WTC11 (cell line): ENCODE measurements around the gene C11orf71. TPM values are rescaled to one million over a fixed set of nuclear protein-coding genes. Genes with fewer than 3 reads are reported as not detected.
A peak's percentile ranks its signal among the peaks of the same experiment; 100 is the strongest.

Experiments
- ATAC-seq: fragments of 200-7000 bp; cut with Tn5 transposase; 2 replicates; pipeline ENCODE4 v1.10.0; 2021; ENCODE audit warnings: mild to moderate bottlenecking, moderate library complexity
- CTCF ChIA-PET: fragments of 300-600 bp; sonication (Branson Sonifier 250); formaldehyde crosslinking; loops from one replicate; lab custom pipeline; 2021; ENCODE audit warnings: antibody characterized with exemption; lab: Charles Lee
- POLR2A ChIA-PET: fragments of 350-600 bp; sonication (Branson Sonifier 250); formaldehyde crosslinking; loops from one replicate; lab custom pipeline; 2021; ENCODE audit warnings: antibody characterized with exemption; lab: Charles Lee
- DNase-seq: peaks from one replicate; pipeline ENCODE4 v3.0.0; 2021; ENCODE audit warnings: low spot score
- H3K27ac Mint-ChIP-seq: 2 replicates; pipeline ENCODE4 v1.8.0; 2021; ENCODE audit warnings: mixed read lengths
- H3K27me3 Mint-ChIP-seq: 2 replicates; pipeline ENCODE4 v1.8.0; 2021; ENCODE audit warnings: low read depth, mild to moderate bottlenecking, moderate library complexity, mixed read lengths
- H3K36me3 Mint-ChIP-seq: 2 replicates; pipeline ENCODE4 v1.8.0; 2021; ENCODE audit warnings: mixed read lengths
- H3K4me1 Mint-ChIP-seq: 2 replicates; pipeline ENCODE4 v1.8.0; 2022; ENCODE audit warnings: mixed read lengths
- H3K4me3 Mint-ChIP-seq: 2 replicates; pipeline ENCODE4 v1.8.0; 2021; ENCODE audit warnings: mild to moderate bottlenecking, moderate library complexity, mixed read lengths
- H3K9me3 Mint-ChIP-seq: 2 replicates; pipeline ENCODE4 v1.8.0; 2021; ENCODE audit warnings: mixed read lengths
- ATF6 ChIP-seq: sonication (generic); formaldehyde crosslinking; IDR thresholded peaks from 2 replicates; pipeline ENCODE4 v1.8.1; 2023; ENCODE audit warnings: mild to moderate bottlenecking, missing genetic modification reagents
- CREM ChIP-seq: sonication (generic); formaldehyde crosslinking; IDR thresholded peaks from 2 replicates; pipeline ENCODE4 v1.8.1; 2022; ENCODE audit warnings: mild to moderate bottlenecking, missing genetic modification reagents, moderate library complexity
- ELF4 ChIP-seq: sonication (generic); formaldehyde crosslinking; IDR thresholded peaks from 2 replicates; pipeline ENCODE4 v1.8.1; 2022; ENCODE audit warnings: low read depth, mild to moderate bottlenecking, moderate library complexity, missing genetic modification reagents
- ESRRA ChIP-seq: sonication (generic); formaldehyde crosslinking; IDR thresholded peaks from 2 replicates; pipeline ENCODE4 v1.8.1; 2022; ENCODE audit warnings: mild to moderate bottlenecking, missing genetic modification reagents, borderline replicate concordance
- FOXJ3 ChIP-seq: sonication (generic); formaldehyde crosslinking; IDR thresholded peaks from 2 replicates; pipeline ENCODE4 v1.9.0; 2021; ENCODE audit warnings: missing genetic modification reagents, mild to moderate bottlenecking, borderline replicate concordance
- FOXK1 ChIP-seq: sonication (generic); formaldehyde crosslinking; IDR thresholded peaks from 2 replicates; pipeline ENCODE4 v1.8.0; 2022; ENCODE audit warnings: mild to moderate bottlenecking, moderate library complexity, missing genetic modification reagents
- FOXP1 ChIP-seq: sonication (generic); formaldehyde crosslinking; IDR thresholded peaks from 2 replicates; pipeline ENCODE4 v1.8.0; 2022; ENCODE audit warnings: missing genetic modification reagents, mild to moderate bottlenecking, moderate library complexity, borderline replicate concordance
- GABPB1 ChIP-seq: sonication (generic); formaldehyde crosslinking; IDR thresholded peaks from 2 replicates; pipeline ENCODE4 v1.8.1; 2023; ENCODE audit warnings: mild to moderate bottlenecking, missing genetic modification reagents
- IRF1 ChIP-seq: sonication (generic); formaldehyde crosslinking; IDR thresholded peaks from 2 replicates; pipeline ENCODE4 v1.8.0; 2023; ENCODE audit warnings: missing genetic modification reagents
- KAT7 ChIP-seq: sonication (generic); formaldehyde crosslinking; IDR thresholded peaks from 2 replicates; pipeline ENCODE4 v1.8.1; 2023; ENCODE audit warnings: missing genetic modification reagents, mild to moderate bottlenecking, borderline replicate concordance
- MLX ChIP-seq: sonication (generic); formaldehyde crosslinking; IDR thresholded peaks from 2 replicates; pipeline ENCODE4 v1.8.1; 2023; ENCODE audit warnings: mild to moderate bottlenecking, missing genetic modification reagents, moderate library complexity
- MYBL2 ChIP-seq: sonication (generic); formaldehyde crosslinking; IDR thresholded peaks from 2 replicates; pipeline ENCODE4 v1.8.1; 2023; ENCODE audit warnings: mild to moderate bottlenecking, moderate library complexity, missing genetic modification reagents
- NFATC4 ChIP-seq: fragments of 250-450 bp; sonication (Bioruptor Pico); IDR thresholded peaks from 2 replicates; pipeline ENCODE4 v1.9.0; 2021; ENCODE audit warnings: mild to moderate bottlenecking
- NR1H2 ChIP-seq: sonication (generic); formaldehyde crosslinking; IDR thresholded peaks from 2 replicates; pipeline ENCODE4 v1.9.0; 2021; ENCODE audit warnings: mild to moderate bottlenecking, moderate library complexity, missing genetic modification reagents
- NR2C2 ChIP-seq: sonication (generic); formaldehyde crosslinking; IDR thresholded peaks from 2 replicates; pipeline ENCODE4 v1.8.0; 2022; ENCODE audit warnings: mild to moderate bottlenecking, missing genetic modification reagents
- SMAD4 ChIP-seq: sonication (generic); formaldehyde crosslinking; IDR thresholded peaks from 2 replicates; pipeline ENCODE4 v1.8.0; 2022; ENCODE audit warnings: mild to moderate bottlenecking, missing genetic modification reagents
- SOX15 ChIP-seq: fragments of 250-450 bp; sonication (Bioruptor Pico); IDR thresholded peaks from 2 replicates; pipeline ENCODE4 v1.9.0; 2021; ENCODE audit warnings: mild to moderate bottlenecking
- TEAD1 ChIP-seq: sonication (generic); formaldehyde crosslinking; IDR thresholded peaks from 2 replicates; pipeline ENCODE4 v1.8.0; 2022; ENCODE audit warnings: mild to moderate bottlenecking, missing genetic modification reagents
- TEAD4 ChIP-seq: sonication (generic); formaldehyde crosslinking; IDR thresholded peaks from 2 replicates; pipeline ENCODE4 v1.8.0; 2022; ENCODE audit warnings: mild to moderate bottlenecking, missing genetic modification reagents
- ZBTB43 ChIP-seq: sonication (generic); formaldehyde crosslinking; IDR thresholded peaks from 2 replicates; pipeline ENCODE4 v1.8.1; 2023; ENCODE audit warnings: mild to moderate bottlenecking, missing genetic modification reagents
- ZNF396 ChIP-seq: fragments of 250-450 bp; sonication (Bioruptor Pico); IDR thresholded peaks from 2 replicates; pipeline ENCODE4 v1.8.0; 2021; ENCODE audit warnings: mild to moderate bottlenecking, moderate library complexity, borderline replicate concordance
- total RNA-seq: library from RNA; stranded (reverse); gene quantifications from 3 replicates; pipeline ENCODE4 v1.2.3, GENCODE V29; 2021
- TF ChIP-seq, protein P1 (sequence below): fragments of 250-450 bp; sonication (Bioruptor Pico); IDR thresholded peaks from 2 replicates; pipeline ENCODE4 v1.9.0; 2021; ENCODE audit warnings: moderate library complexity, mild to moderate bottlenecking, inconsistent platforms, borderline replicate concordance
- TF ChIP-seq, protein P2 (sequence below): sonication (generic); formaldehyde crosslinking; IDR thresholded peaks from 2 replicates; pipeline ENCODE4 v1.8.1; 2022; ENCODE audit warnings: low read depth, mild to moderate bottlenecking, moderate library complexity, missing genetic modification reagents, borderline replicate concordance

The C11orf71 gene
- total RNA-seq, 1 experiment from 2014 or later = 5.9 TPM

DNA sequence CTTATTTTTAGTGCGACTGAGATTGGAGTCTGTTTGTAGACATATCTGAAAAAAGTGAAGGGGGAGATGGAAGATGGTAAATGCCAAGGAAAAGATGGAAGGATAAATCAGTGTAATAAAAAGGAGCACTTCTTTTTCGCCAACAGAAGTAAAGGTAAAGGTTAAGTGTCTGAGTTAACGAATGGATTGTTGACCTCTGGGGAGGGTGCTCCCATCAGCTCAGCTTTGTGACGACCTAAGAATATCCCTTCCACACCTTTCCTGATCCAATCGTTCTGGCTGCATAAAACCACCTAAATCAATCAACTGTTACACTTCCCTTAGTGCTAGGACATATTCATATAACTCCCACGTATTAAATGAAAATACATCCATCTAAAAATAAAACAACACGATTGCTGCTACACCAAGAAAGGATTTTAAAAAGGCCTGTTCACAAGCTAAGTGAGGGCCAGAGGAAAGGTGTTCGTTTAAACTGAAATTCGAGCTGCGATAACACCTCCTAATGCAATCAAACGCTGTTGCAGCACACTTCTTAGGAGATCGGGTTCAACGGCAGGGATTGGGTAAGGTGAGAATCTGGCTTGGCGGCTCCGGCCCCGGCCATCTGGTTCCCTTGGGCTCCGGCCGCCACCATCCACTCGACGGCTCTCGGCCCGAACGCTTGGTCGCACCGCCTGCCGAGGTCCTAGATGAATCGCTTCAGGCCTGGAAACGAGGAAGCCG is 658 bp downstream of the C11orf71 start (continued):
- TF ChIP-seq IRF1 (CRISPR knock-in tag) (peak; percentile 74; the same call in 1 of the 2 replicates), ZBTB43 (CRISPR knock-in tag) (0 out of 2 replicates have a peak, but pooled peaks have one; percentile 64), NFATC4 (CRISPR knock-in tag) (no peak), ESRRA (CRISPR knock-in tag) (no peak; the same call in 1 of the 2 replicates), TEAD4 (CRISPR knock-in tag) (no peak), NR2C2 (no peak)

DNA sequence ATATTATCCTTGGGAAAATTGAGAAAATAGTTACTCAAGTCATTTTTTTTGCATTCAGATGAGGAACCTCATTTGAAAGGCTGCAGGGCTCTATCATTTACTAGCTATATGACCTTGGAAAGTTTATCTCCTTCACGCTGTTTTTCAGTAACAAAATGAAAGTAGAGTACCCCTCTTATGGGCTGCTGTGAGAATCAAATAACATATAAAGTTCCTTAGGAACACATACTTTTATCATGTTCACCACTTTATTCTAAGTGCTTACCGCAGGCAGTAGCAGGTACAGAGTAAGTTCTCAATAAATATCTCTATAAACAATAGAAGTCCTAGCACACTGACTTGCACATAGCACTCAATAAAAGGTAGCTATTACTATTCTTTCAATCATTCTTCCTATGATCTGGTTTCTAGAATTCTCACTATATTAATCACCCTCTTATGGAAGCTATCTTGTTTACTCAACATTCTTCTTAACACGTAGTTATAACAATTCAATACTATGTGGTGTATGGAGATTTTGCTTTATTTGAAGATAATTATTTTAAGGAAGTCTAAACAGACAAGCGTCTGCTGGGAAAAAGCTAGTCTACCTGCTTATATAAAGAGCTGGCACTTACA is 1.9 kb downstream of the C11orf71 start:
- Mint-ChIP-seq H3K27me3 (no peaks in the 10 kb centered on the region), H3K4me3 (peak overlapping the region; percentile 90), H3K27ac (peak overlapping the region; percentile 99; the same call in 1 of the 2 replicates)
- no peak for DNase-seq
- CTCF ChIA-PET = no interaction called here
- TF ChIP-seq SOX15 (CRISPR knock-in tag) (no peak), FOXP1 (CRISPR knock-in tag) (no peak), KAT7 (CRISPR knock-in tag) (no peak), ELF4 (no peak), MLX (no peak), CREM (CRISPR knock-in tag) (no peak), IRF1 (CRISPR knock-in tag) (no peak), MYBL2 (no peak), ZNF396 (CRISPR knock-in tag) (no peak), FOXK1 (no peak)
- TF ChIP-seq, protein P1, sequence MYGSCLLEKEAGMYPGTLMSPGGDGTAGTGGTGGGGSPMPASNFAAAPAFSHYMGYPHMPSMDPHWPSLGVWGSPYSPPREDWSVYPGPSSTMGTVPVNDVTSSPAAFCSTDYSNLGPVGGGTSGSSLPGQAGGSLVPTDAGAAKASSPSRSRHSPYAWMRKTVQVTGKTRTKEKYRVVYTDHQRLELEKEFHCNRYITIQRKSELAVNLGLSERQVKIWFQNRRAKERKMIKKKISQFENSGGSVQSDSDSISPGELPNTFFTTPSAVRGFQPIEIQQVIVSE (CRISPR knock-in tag) = no peak
- TF ChIP-seq, all 79 proteins: peak for 0
- peaks cover 4% of the 10 kb centered on the region for H3K9me3 Mint-ChIP-seq
- H3K36me3 Mint-ChIP-seq = peaks cover 12% of the 10 kb centered on the region
- H3K4me1 Mint-ChIP-seq = peaks cover 51% of the 10 kb centered on the region
- POLR2A ChIA-PET = no interaction called here
- ATAC-seq = no peak

DNA sequence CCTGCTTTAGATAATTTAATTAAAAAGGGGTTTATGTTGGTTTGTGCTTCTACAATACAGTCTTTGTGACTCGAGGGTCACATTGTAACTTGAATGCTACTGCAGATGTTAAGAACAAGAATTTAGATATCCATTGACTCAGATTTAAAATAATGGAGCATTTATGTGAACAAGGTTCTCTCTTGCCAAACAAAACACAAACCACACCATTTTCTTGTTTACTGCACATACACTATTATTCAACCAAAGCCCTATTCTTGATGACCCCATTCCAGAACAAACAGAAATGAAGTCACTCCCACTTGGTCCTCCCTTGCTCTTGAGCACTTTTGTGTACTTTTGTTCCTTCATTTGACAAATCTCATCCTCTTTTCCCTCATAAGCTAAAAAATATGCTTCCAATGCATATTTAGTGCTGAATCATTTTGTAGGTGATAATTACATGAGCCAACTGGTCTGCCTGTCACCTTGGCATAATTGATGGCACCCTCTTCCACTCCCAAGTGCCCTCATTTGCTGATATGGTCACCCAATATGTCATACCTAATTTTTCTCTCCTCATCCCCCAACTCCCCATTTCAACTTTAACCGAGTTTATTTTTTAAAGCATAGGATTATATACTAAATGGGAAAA is 2.8 kb downstream of the C11orf71 start:
- no peaks in the 10 kb centered on the region for H3K27me3 Mint-ChIP-seq
- CTCF ChIA-PET = no interaction called here
- peaks cover 4% of the 10 kb centered on the region for H3K36me3 Mint-ChIP-seq
- peaks cover 4% of the 10 kb centered on the region for H3K9me3 Mint-ChIP-seq
- DNase-seq = no peak
- peaks cover 47% of the 10 kb centered on the region for H3K4me1 Mint-ChIP-seq
- no peak overlapping the region for H3K4me3 Mint-ChIP-seq
- no peak for ATAC-seq
- POLR2A ChIA-PET = no interaction called here
- H3K27ac Mint-ChIP-seq = no peak overlapping the region; the same call in 1 of the 2 replicates
- no peak for TF ChIP-seq FOXJ3 (CRISPR knock-in tag)
- no peak for TF ChIP-seq NR1H2 (CRISPR knock-in tag)
- TF ChIP-seq, protein P1 (CRISPR knock-in tag) = no peak
- TF ChIP-seq TEAD1 (CRISPR knock-in tag) = no peak
- TF ChIP-seq ATF6 (CRISPR knock-in tag) = no peak
- no peak for TF ChIP-seq MYBL2
- TF ChIP-seq SMAD4 (CRISPR knock-in tag) = no peak
- TF ChIP-seq GABPB1 = no peak
- TF ChIP-seq ESRRA (CRISPR knock-in tag) = no peak
- TF ChIP-seq, protein P2, sequence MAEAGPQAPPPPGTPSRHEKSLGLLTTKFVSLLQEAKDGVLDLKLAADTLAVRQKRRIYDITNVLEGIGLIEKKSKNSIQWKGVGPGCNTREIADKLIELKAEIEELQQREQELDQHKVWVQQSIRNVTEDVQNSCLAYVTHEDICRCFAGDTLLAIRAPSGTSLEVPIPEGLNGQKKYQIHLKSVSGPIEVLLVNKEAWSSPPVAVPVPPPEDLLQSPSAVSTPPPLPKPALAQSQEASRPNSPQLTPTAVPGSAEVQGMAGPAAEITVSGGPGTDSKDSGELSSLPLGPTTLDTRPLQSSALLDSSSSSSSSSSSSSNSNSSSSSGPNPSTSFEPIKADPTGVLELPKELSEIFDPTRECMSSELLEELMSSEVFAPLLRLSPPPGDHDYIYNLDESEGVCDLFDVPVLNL (CRISPR knock-in tag) = no peak
